ENCODE results near the gene RWDD3. TPM values are rescaled to one million over a fixed set of nuclear protein-coding genes. Genes with fewer than 3 reads are reported as not detected.

RWDD3 gene
- total RNA-seq, 1 experiment from 2014 or later, result 15.3 TPM

DNA sequence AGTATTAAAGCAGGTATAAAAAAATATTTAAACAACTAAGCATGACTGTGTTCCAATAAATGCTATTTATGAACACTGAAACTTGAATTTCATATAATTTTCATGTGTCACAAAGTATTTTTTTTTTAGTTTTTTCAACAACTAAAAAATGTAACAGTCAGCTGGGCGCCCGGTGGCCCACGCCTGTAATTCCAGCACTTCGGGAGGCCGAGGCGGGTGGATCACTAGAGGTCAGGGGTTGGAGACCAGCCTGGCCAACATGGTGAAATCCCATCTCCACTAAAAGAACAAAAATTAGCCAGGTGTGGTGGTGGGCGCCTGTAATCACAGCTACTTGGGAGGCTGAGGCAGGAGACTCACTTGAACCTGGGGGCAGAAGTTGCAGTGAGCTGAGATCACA, 42.4 kb downstream of the RWDD3 start:
- Histone ChIP-seq H3K27me3 (ENCODE audit: insufficient read depth, low read length) (no peaks in the 10 kb centered on the region), H3T11ph (ENCODE audit: low read length) (no peak overlapping the region), H3K9ac (ENCODE audit: extremely low read depth, insufficient read length, low read length) (no peak overlapping the region), H3K56ac (ENCODE audit: insufficient read length, low read depth, low read length) (no peak overlapping the region), H2BK20ac (ENCODE audit: low read depth, low read length, poor library complexity, severe bottlenecking) (no peak overlapping the region), H3K9me3 (ENCODE audit: control insufficient read depth, low read depth, low read length) (no peaks in the 10 kb centered on the region), H3K4me2 (ENCODE audit: insufficient read depth, insufficient read length, low read length) (no peak overlapping the region), H2BK5ac (ENCODE audit: insufficient read length, low read length) (no peak overlapping the region), H4K5ac (ENCODE audit: insufficient read length, low read depth, low read length) (no peak overlapping the region), H2AK5ac (ENCODE audit: insufficient read length, low read length) (no peak overlapping the region), H3K23me2 (ENCODE audit: insufficient read length, low read depth, low read length, poor library complexity, severe bottlenecking) (no peaks in the 10 kb centered on the region), H2BK15ac (ENCODE audit: low read depth, low read length) (no peak overlapping the region), H3K23ac (ENCODE audit: insufficient read length, low read depth, low read length) (no peak overlapping the region), H2BK12ac (ENCODE audit: insufficient read length, low read depth, low read length) (no peak overlapping the region), H3K79me1 (ENCODE audit: insufficient read depth, low read depth, low read length, poor library complexity, severe bottlenecking) (no peaks in the 10 kb centered on the region), H3K79me2 (ENCODE audit: insufficient read depth, low read length) (no peaks in the 10 kb centered on the region), H3K27ac (ENCODE audit: insufficient read length, low read depth, low read length) (no peak overlapping the region), H4K91ac (ENCODE audit: insufficient read length, low read depth, low read length) (no peak overlapping the region), H3K14ac (ENCODE audit: insufficient read depth, low read length) (no peak overlapping the region), H3K4ac (ENCODE audit: low read depth, low read length) (no peak overlapping the region), H3K18ac (ENCODE audit: insufficient read length, low read depth, low read length) (no peak overlapping the region), H3K4me1 (ENCODE audit: insufficient read depth, low read length) (no peaks in the 10 kb centered on the region), H2AFZ (ENCODE audit: low read length) (no peak overlapping the region), H4K20me1 (ENCODE audit: control insufficient read depth, insufficient read depth, insufficient read length) (no peaks in the 10 kb centered on the region), H4K8ac (replicated peaks; ENCODE audit: insufficient read length, low read depth, low read length) (no peak overlapping the region), H2BK120ac (ENCODE audit: low read depth, low read length, poor library complexity, severe bottlenecking) (no peak overlapping the region)
- H3K4me3 Mint-ChIP-seq, result no peak overlapping the region
- no peak for DNase-seq
- H3K9me3 Mint-ChIP-seq, result peaks cover 0 to 2% of the 10 kb centered on the region in 2 experiments; a peak in 2 of 5 replicates
- WGBS (ENCODE audit: extremely low coverage, insufficient read length, low lambda C conversion rate), result no CpG with 5 or more reads among the region's 7 CpGs
- H3K4me1 Mint-ChIP-seq, result peaks cover 7 to 17% of the 10 kb centered on the region in 2 experiments
- no peaks in the 10 kb centered on the region for H3K27me3 Mint-ChIP-seq (ENCODE audit: low read depth)
- no peak overlapping the region for H3K27ac Mint-ChIP-seq
- TF ChIP-seq, protein P1, sequence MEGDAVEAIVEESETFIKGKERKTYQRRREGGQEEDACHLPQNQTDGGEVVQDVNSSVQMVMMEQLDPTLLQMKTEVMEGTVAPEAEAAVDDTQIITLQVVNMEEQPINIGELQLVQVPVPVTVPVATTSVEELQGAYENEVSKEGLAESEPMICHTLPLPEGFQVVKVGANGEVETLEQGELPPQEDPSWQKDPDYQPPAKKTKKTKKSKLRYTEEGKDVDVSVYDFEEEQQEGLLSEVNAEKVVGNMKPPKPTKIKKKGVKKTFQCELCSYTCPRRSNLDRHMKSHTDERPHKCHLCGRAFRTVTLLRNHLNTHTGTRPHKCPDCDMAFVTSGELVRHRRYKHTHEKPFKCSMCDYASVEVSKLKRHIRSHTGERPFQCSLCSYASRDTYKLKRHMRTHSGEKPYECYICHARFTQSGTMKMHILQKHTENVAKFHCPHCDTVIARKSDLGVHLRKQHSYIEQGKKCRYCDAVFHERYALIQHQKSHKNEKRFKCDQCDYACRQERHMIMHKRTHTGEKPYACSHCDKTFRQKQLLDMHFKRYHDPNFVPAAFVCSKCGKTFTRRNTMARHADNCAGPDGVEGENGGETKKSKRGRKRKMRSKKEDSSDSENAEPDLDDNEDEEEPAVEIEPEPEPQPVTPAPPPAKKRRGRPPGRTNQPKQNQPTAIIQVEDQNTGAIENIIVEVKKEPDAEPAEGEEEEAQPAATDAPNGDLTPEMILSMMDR (conservative IDR thresholded peaks at IDR 0.05), result no peak
- H3K36me3 Mint-ChIP-seq (ENCODE audit: insufficient read depth in 1 of 3, low read depth in 3 of 3), result peaks cover 0 to 4% (median 0%) of the 10 kb centered on the region in 3 experiments; a peak in 1 of 7 replicates

Measured in H9 (cell line).